ENCODE data around the gene CPB1.

Gene CPB1

DNA sequence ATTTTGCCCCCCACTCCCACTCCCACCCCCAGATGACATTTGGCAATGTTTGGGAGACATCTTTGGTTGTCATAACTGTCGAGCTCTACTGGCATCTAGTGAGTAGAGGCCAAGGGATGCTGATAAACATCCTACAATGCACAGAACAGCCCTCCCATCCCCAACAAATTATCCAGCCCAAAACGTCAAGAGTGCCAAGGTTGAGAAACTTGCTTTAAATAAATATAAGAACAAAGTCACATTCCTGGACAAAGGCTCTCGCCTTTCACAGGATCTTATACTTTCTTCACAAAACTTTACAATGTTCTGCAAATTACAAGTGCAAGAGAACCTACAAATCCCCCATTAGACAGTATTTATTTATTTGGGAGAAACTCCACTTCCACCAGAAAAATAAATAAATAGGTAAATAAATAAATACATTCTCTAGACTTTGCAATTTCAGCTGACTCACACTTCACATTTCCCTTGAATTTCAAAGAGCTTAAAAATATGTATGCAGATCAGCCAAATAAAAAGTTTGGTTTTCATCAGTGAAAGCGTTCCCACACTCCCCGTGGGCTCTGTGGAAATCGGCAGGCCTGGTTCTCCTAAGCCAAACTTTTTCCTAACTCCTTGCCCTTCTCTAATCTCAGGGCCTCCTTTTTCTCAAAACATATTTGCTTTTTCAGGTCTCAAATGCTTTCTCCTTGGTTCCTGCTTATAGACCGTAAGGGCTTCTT lies 24.8 kb downstream of the CPB1 start:
- TF ChIP-seq, protein P1, sequence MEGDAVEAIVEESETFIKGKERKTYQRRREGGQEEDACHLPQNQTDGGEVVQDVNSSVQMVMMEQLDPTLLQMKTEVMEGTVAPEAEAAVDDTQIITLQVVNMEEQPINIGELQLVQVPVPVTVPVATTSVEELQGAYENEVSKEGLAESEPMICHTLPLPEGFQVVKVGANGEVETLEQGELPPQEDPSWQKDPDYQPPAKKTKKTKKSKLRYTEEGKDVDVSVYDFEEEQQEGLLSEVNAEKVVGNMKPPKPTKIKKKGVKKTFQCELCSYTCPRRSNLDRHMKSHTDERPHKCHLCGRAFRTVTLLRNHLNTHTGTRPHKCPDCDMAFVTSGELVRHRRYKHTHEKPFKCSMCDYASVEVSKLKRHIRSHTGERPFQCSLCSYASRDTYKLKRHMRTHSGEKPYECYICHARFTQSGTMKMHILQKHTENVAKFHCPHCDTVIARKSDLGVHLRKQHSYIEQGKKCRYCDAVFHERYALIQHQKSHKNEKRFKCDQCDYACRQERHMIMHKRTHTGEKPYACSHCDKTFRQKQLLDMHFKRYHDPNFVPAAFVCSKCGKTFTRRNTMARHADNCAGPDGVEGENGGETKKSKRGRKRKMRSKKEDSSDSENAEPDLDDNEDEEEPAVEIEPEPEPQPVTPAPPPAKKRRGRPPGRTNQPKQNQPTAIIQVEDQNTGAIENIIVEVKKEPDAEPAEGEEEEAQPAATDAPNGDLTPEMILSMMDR (conservative IDR thresholded peaks at IDR 0.05; ENCODE audit: low read depth, low read length): no peak
- H3K4me3 ChIP-seq (ENCODE audit: low read depth, low read length): no peak overlapping the region
- peak; percentile 20 for DNase-seq (ENCODE audit: low read depth)

DNA sequence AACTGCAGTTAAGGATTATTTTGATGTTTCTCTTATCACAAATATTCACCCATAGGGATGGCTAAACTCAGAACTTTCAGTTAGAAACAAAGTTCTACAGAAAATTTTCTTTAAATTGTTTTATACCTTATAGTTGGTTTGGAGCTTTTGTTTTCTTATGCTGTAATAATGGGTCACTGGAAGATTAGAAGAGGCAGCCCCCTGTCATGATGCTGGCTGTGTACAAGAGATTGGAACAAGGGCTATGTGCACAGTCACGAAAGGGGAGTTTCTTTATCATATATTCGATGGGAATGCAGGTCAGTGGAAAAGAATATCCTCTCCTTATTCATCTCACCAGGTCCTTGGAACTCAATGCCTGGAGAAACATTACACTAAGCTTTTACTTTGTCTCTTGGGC lies 25.5 kb downstream of the CPB1 start:
- TF ChIP-seq, protein P1 (conservative IDR thresholded peaks at IDR 0.05; ENCODE audit: low read depth, low read length): no peak
- no peak overlapping the region for H3K4me3 ChIP-seq (ENCODE audit: low read depth, low read length)
- no peak for DNase-seq (ENCODE audit: low read depth)

DNA sequence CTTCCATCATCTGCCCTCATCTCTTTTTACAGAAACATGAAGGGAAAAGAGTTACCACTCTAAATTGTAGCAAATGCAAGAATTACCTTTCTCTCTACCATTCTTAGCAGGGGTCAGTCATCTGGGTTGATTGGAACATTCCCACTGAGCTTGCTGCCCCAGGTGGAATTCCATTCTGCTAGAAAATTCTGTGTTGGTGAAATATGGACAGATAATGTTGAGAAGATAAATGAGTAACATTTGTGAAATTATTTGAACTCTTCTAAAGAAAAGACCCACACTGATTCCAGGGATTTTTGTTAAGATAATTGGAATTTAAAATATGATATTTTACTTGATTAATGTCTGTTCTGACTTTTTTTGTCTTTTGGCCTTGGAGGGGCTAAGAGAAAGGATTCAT lies 26.4 kb downstream of the CPB1 start:
- TF ChIP-seq, protein P1 (conservative IDR thresholded peaks at IDR 0.05; ENCODE audit: low read depth, low read length): no peak
- no peak for DNase-seq (ENCODE audit: low read depth)
- no peak overlapping the region for H3K4me3 ChIP-seq (ENCODE audit: low read depth, low read length)

DNA sequence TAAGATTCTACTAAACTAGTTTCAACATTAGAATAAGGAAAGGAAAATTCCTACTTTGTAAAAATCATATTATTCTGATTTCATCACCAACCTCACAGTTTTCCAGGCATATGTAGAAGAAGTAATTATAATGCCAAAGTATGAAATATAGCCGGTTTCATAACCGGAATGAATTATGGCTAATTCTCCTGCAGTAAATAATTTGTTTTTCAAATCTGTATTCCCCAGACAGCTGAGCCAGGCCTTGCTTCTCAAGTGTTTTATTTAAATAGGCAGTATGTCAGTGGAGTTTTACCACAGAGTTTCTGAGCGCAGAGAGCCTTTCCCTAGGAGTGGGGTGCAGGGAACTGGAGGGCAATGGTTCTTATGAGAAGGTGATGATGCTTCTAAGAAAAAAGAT lies 28.8 kb downstream of the CPB1 start:
- no peak for DNase-seq (ENCODE audit: low read depth)
- TF ChIP-seq, protein P1 (conservative IDR thresholded peaks at IDR 0.05; ENCODE audit: low read depth, low read length): no peak
- H3K4me3 ChIP-seq (ENCODE audit: low read depth, low read length): no peak overlapping the region

DNA sequence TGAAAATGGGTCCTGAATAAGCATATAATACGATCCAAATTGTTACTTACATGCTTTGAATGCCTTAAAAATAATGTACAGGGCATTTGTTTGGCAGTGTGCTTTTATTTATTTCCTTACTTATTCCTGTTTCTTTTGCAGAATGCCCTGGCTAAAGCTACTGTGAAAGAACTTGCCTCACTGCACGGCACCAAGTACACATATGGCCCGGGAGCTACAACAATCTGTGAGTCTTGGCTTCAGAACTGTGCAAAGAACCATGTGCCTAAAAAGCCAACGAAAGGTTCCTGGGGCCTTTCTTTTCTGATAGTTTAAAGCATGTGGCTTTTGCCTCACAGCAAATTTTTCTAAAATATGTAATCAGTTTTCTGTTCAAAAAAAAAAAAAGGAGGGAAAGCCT lies 29.7 kb downstream of the CPB1 start:
- TF ChIP-seq, protein P1 (conservative IDR thresholded peaks at IDR 0.05; ENCODE audit: low read depth, low read length): no peak
- DNase-seq (ENCODE audit: low read depth): no peak
- no peak overlapping the region for H3K4me3 ChIP-seq (ENCODE audit: low read depth, low read length)

DNA sequence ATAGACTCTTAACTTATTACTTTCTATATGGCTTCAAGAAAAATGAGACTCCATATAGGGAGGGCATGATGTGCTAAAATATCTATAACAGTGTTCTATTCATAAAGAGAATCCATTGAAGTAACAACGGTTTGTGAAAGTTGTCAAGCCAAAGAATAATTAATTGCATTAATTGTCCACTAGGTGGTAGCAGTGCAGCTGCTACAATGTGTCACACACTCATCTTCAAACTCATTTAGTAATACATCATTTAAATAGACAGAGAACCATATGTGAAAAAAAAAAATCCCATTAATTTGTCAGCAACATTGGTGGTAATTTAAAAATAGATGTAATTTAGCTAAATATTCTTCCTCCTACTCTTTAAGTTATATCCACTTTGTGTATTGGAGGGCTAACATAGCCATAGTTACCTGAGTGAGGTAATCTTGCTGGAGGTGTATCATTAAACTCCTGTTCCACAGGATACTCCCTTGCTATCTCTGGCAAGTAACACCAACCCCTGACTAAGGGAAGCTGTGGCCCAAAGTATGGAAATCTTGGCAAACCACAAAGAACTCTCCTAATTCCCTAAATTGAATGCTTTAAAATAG lies 33.8 kb downstream of the CPB1 start:
- peak; percentile 81 for DNase-seq (ENCODE audit: low read depth)
- TF ChIP-seq, protein P1 (conservative IDR thresholded peaks at IDR 0.05; ENCODE audit: low read depth, low read length): peak; percentile 63

DNA sequence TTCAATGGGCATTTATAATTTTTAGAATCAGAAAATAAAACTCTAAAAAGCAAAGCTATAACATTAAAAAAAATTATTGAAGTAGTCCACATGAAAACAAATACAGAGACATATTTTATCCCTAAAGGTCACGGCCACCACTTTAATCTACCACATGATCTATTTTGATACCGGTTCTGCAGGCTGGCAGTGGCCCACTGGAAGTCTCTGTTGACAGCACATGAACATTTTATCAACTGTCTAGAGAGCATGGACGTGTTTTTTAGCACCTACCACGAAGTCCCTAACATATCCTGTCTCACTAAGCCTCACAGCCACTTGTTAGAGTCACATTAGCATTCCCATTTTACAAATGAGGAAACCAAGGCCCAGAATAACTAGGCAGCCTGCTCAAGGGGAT lies 35.7 kb downstream of the CPB1 start:
- TF ChIP-seq, protein P1 (conservative IDR thresholded peaks at IDR 0.05; ENCODE audit: low read depth, low read length): no peak
- H3K4me3 ChIP-seq (ENCODE audit: low read depth, low read length): no peak overlapping the region
- no peak for DNase-seq (ENCODE audit: low read depth)

More for the DNA sequence above, 33.8 kb downstream of the CPB1 start:
- H3K4me3 ChIP-seq (ENCODE audit: low read depth, low read length): no peak overlapping the region
